Mesendoderm (in vitro differentiated cells): ENCODE measurements around the gene SNRK.
A peak's percentile ranks its signal among the peaks of the same experiment; 100 is the strongest.

Experiments used
- DNase-seq: peaks from one replicate; pipeline ENCODE4 v3.0.0; 2013
- H2AK5ac ChIP-seq: 2 replicates; pipeline ENCODE4 v1.6.1; 2013; ENCODE audit warnings: low read length, inconsistent platforms
- H2BK120ac ChIP-seq: 2 replicates; pipeline ENCODE4 v1.6.1; 2013; ENCODE audit warnings: low read depth, mild to moderate bottlenecking, low read length, moderate library complexity, mixed read lengths
- H2BK15ac ChIP-seq: replicated peaks from 2 replicates; pipeline ENCODE4 v1.6.1; 2013; ENCODE audit warnings: low read depth, mild to moderate bottlenecking, moderate library complexity
- H2BK5ac ChIP-seq: 2 replicates; pipeline ENCODE4 v1.6.1; 2013; ENCODE audit warnings: low read length, inconsistent platforms
- H3K18ac ChIP-seq: 2 replicates; pipeline ENCODE4 v1.6.1; 2013; ENCODE audit warnings: mild to moderate bottlenecking, low read length, mixed read lengths
- H3K23ac ChIP-seq: one replicate; pipeline ENCODE4 v1.6.1; 2013; ENCODE audit warnings: low read length
- H3K27ac ChIP-seq: 2 replicates; pipeline ENCODE4 v1.5.1; 2013; ENCODE audit warnings: low read depth, mild to moderate bottlenecking, inconsistent platforms, low read length, moderate library complexity
- H3K27me3 ChIP-seq: 2 replicates; pipeline ENCODE4 v1.6.1; 2013; ENCODE audit warnings: low read length, control low read depth, mild to moderate bottlenecking, inconsistent platforms; ENCODE audit not compliant: insufficient read depth, poor library complexity
- H3K36me3 ChIP-seq: 2 replicates; pipeline ENCODE4 v1.6.1; 2013; ENCODE audit warnings: low read length, inconsistent platforms; ENCODE audit not compliant: control insufficient read depth, insufficient read depth
- H3K4ac ChIP-seq: one replicate; pipeline ENCODE4 v1.6.1; 2013; ENCODE audit warnings: low read depth, mild to moderate bottlenecking, low read length, moderate library complexity
- H3K4me1 ChIP-seq: 2 replicates; pipeline ENCODE4 v1.6.1; 2013; ENCODE audit warnings: low read depth, low read length, inconsistent platforms; ENCODE audit not compliant: control insufficient read depth
- H3K4me2 ChIP-seq: 2 replicates; pipeline ENCODE4 v1.6.1; 2013; ENCODE audit warnings: low read length
- H3K4me3 ChIP-seq: 2 replicates; pipeline ENCODE4 v1.5.1; 2013; ENCODE audit warnings: mild to moderate bottlenecking, low read length
- H3K56ac ChIP-seq: one replicate; pipeline ENCODE4 v1.6.1; 2013; ENCODE audit warnings: low read length
- H3K79me1 ChIP-seq: 2 replicates; pipeline ENCODE4 v1.6.1; 2013; ENCODE audit warnings: low read length, inconsistent platforms
- H3K79me2 ChIP-seq: 2 replicates; pipeline ENCODE4 v1.6.1; 2013; ENCODE audit warnings: mild to moderate bottlenecking, low read length; ENCODE audit not compliant: control insufficient read depth, insufficient read depth
- H3K9ac ChIP-seq: 2 replicates; pipeline ENCODE4 v1.6.1; 2013; ENCODE audit warnings: low read length, inconsistent platforms
- H4K5ac ChIP-seq: one replicate; pipeline ENCODE4 v1.6.1; 2013; ENCODE audit warnings: low read length
- H4K8ac ChIP-seq: one replicate; pipeline ENCODE4 v1.6.1; 2013; ENCODE audit warnings: low read depth, mild to moderate bottlenecking, control low read depth, low read length, moderate library complexity
- WGBS: extraction: QIAGEN DNeasy Blood & Tissue Kit; methylation state at CpG from one replicate; pipeline ENCODE4 v1.1.7; 2013; ENCODE audit warnings: low lambda C conversion rate, missing lambda C conversion rate; ENCODE audit not compliant: insufficient coverage; ENCODE audit errors: extremely low coverage; 5-methylcytosine and 5-hydroxymethylcytosine counted together

The SNRK gene

DNA sequence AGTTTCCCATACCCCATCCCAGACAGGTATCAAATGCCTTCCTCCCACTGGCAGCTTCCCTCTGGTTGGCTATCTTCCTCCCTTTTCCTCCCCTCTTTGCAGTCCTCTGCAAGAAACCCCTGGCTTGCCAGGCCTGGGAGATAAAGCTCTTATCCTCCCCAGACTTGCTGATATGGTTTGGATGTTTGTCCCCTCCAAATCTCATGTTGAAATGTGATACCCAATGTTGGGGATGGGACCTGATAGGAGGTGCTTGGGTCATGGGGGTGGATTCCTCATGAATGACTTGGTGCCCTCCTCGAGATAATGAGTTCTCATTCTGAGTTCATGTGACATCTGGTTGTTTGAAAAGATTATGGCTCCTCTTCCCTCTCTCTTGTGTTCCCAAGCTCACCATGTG, 32.2 kb upstream of the SNRK start:
- H3K56ac ChIP-seq, result no peak overlapping the region
- H3K36me3 ChIP-seq, result no peaks in the 10 kb centered on the region

DNA sequence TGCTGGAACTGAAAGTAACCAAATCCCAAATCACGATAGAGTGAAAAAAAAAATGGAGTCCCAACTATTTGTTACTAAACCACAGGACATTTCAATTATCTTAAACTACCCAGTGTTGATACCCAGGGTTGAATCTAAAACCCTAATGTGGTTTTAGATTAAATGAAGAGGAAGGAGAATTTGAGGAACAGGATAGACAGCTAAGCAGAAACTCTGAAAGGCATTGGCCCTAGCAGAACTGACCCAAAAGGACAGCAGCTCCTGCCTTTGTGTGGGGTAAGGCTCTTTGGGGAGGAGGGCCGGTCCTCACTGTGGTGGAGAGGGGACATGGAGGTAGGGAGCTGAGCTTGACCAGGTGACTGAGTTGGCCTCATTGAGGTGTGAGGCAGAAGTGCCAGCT, 30.7 kb upstream of the SNRK start:
- no peaks in the 10 kb centered on the region for H3K27me3 ChIP-seq
- no peak overlapping the region for H4K8ac ChIP-seq
- H3K4me3 ChIP-seq, result no peak overlapping the region
- no peak overlapping the region for H3K4ac ChIP-seq
- H3K4me2 ChIP-seq, result no peak overlapping the region
- H3K79me2 ChIP-seq, result no peaks in the 10 kb centered on the region
- H3K27ac ChIP-seq, result no peak overlapping the region
- DNase-seq, result no peak
- H3K23ac ChIP-seq, result no peak overlapping the region
- no CpG with 5 or more reads among the region's 2 CpGs for WGBS
- H4K5ac ChIP-seq, result no peak overlapping the region
- H3K9ac ChIP-seq, result no peak overlapping the region
- peaks cover 2% of the 10 kb centered on the region for H3K4me1 ChIP-seq
- H2BK120ac ChIP-seq, result no peak overlapping the region
- no peak overlapping the region for H3K18ac ChIP-seq
- H3K79me1 ChIP-seq, result no peaks in the 10 kb centered on the region
- no peak overlapping the region for H3K56ac ChIP-seq
- H3K36me3 ChIP-seq, result no peaks in the 10 kb centered on the region
- no peak overlapping the region for H2BK15ac ChIP-seq
- H2AK5ac ChIP-seq, result no peak overlapping the region
- H2BK5ac ChIP-seq, result no peak overlapping the region

More for the DNA sequence above, 32.2 kb upstream of the SNRK start:
- Histone ChIP-seq H3K4me2 (no peak overlapping the region), H4K5ac (no peak overlapping the region), H3K18ac (no peak overlapping the region), H3K4ac (no peak overlapping the region), H2BK15ac (no peak overlapping the region), H3K4me3 (no peak overlapping the region), H2AK5ac (no peak overlapping the region), H3K79me2 (no peaks in the 10 kb centered on the region), H2BK5ac (no peak overlapping the region), H3K23ac (no peak overlapping the region), H3K9ac (no peak overlapping the region), H2BK120ac (no peak overlapping the region), H3K27ac (no peak overlapping the region), H3K27me3 (no peaks in the 10 kb centered on the region), H4K8ac (no peak overlapping the region), H3K4me1 (peaks cover 2% of the 10 kb centered on the region), H3K79me1 (no peaks in the 10 kb centered on the region)
- DNase-seq, result peak; percentile 90
- no CpG with 5 or more reads among the region's 1 CpG for WGBS

DNA sequence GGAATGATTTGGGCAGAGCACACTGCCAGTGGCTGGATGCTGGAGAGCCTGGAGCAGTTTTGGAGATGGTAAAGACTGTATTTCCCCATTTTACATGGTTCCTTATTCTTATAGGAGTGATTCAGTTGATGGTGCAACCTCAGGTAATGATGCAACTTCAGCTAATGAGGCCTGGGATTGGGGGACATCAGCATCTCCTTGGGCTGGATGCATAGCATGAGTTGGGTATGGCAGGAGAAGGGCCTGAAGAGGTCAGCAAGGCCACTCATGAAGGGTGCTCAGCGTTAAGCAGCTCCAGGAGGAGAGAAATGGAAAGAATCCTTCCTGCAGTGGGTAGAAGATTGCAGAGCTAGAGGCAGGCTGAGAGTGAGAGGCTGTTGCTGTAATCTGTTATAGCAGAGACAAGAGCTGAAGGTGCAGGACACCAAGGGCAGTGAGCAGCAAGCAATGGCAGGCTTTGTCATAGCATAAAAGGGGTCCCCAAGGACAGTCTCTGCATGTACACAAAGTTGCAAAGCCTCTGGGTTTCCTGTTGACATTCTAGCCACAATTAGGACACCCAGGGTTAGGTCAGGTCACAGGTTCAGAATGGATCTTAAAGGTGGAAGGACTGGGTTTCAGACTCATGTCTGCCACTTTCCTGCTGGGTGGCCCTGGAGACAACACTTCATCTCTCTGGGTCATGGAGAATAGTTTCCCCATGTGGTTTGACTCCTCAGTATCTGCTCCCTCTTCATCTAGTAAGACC, 29.5 kb upstream of the SNRK start:
- no peak overlapping the region for H3K4ac ChIP-seq
- H4K8ac ChIP-seq, result no peak overlapping the region
- no peak overlapping the region for H3K27ac ChIP-seq
- no peaks in the 10 kb centered on the region for H3K27me3 ChIP-seq
- H3K18ac ChIP-seq, result no peak overlapping the region
- no peaks in the 10 kb centered on the region for H3K79me1 ChIP-seq
- no peak overlapping the region for H3K23ac ChIP-seq
- H4K5ac ChIP-seq, result no peak overlapping the region
- H3K9ac ChIP-seq, result no peak overlapping the region
- WGBS, result no CpG with 5 or more reads among the region's 1 CpG
- H3K36me3 ChIP-seq, result no peaks in the 10 kb centered on the region
- H2BK120ac ChIP-seq, result no peak overlapping the region
- no peak overlapping the region for H3K4me2 ChIP-seq
- H2BK15ac ChIP-seq, result no peak overlapping the region
- H2BK5ac ChIP-seq, result no peak overlapping the region
- DNase-seq, result no peak
- H3K79me2 ChIP-seq, result no peaks in the 10 kb centered on the region
- no peak overlapping the region for H2AK5ac ChIP-seq
- H3K4me3 ChIP-seq, result no peak overlapping the region
- peaks cover 2% of the 10 kb centered on the region for H3K4me1 ChIP-seq
- H3K56ac ChIP-seq, result no peak overlapping the region

DNA sequence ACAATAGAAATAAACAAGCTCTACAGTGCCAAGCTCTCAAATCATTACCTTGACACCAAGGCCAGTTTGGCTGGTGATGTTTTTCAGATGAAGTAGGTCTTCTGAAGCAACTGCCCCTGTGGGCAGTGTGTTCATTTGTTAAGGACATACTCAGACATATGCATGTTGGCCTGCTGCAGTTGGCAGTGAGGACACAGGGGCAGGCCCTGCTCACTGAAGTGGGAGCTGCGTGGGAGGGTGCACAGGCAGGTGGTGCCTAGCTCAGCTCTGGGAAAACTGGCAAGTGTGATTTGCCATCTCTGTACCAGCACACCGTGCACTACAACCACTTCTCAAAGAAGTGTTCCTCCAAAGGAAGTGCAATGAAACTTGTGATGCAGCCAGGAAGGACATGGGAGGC, 28.5 kb upstream of the SNRK start:
- DNase-seq, result no peak
- no peak overlapping the region for H4K8ac ChIP-seq
- no peak overlapping the region for H3K18ac ChIP-seq
- no peak overlapping the region for H4K5ac ChIP-seq
- no CpG with 5 or more reads among the region's 2 CpGs for WGBS
- no peak overlapping the region for H3K4me3 ChIP-seq
- no peaks in the 10 kb centered on the region for H3K36me3 ChIP-seq
- H3K56ac ChIP-seq, result no peak overlapping the region
- no peak overlapping the region for H3K4ac ChIP-seq
- H3K4me1 ChIP-seq, result peaks cover 2% of the 10 kb centered on the region
- no peak overlapping the region for H2BK120ac ChIP-seq
- H3K23ac ChIP-seq, result no peak overlapping the region
- H3K79me2 ChIP-seq, result no peaks in the 10 kb centered on the region
- no peak overlapping the region for H2AK5ac ChIP-seq
- no peak overlapping the region for H2BK15ac ChIP-seq
- no peak overlapping the region for H3K9ac ChIP-seq
- no peak overlapping the region for H3K4me2 ChIP-seq
- no peaks in the 10 kb centered on the region for H3K27me3 ChIP-seq
- H2BK5ac ChIP-seq, result no peak overlapping the region
- no peaks in the 10 kb centered on the region for H3K79me1 ChIP-seq
- H3K27ac ChIP-seq, result no peak overlapping the region

DNA sequence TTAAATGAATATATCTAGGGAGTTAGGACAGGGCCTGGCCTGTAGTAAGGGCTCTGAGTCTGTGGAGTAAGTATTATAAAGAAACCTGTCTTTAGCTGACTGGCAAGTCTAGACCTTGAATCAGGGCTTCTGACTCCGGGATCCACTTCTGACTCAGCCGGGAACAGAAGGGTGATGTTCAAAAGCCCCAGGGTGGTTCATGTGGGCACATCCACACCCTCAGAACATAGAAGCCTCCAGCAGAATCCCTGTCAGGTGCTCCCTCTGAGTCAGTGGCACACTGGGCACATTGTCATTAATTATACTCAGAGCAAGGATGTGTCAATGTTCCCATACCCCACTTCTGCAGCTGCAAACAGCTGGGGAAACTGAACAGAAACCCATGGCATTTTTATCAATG, 26.7 kb upstream of the SNRK start:
- H2BK120ac ChIP-seq, result no peak overlapping the region
- WGBS, result no CpG with 5 or more reads among the region's 2 CpGs
- H3K18ac ChIP-seq, result no peak overlapping the region
- H3K23ac ChIP-seq, result no peak overlapping the region
- H4K5ac ChIP-seq, result no peak overlapping the region
- no peaks in the 10 kb centered on the region for H3K36me3 ChIP-seq
- no peak for DNase-seq
- H3K9ac ChIP-seq, result no peak overlapping the region
- H2BK5ac ChIP-seq, result no peak overlapping the region
- no peak overlapping the region for H3K4me2 ChIP-seq
- no peaks in the 10 kb centered on the region for H3K79me2 ChIP-seq
- H2BK15ac ChIP-seq, result no peak overlapping the region
- no peaks in the 10 kb centered on the region for H3K4me1 ChIP-seq
- H4K8ac ChIP-seq, result no peak overlapping the region
- H3K27me3 ChIP-seq, result no peaks in the 10 kb centered on the region
- no peak overlapping the region for H2AK5ac ChIP-seq
- H3K27ac ChIP-seq, result no peak overlapping the region
- H3K4ac ChIP-seq, result no peak overlapping the region
- no peak overlapping the region for H3K56ac ChIP-seq
- no peaks in the 10 kb centered on the region for H3K79me1 ChIP-seq
- H3K4me3 ChIP-seq, result no peak overlapping the region

DNA sequence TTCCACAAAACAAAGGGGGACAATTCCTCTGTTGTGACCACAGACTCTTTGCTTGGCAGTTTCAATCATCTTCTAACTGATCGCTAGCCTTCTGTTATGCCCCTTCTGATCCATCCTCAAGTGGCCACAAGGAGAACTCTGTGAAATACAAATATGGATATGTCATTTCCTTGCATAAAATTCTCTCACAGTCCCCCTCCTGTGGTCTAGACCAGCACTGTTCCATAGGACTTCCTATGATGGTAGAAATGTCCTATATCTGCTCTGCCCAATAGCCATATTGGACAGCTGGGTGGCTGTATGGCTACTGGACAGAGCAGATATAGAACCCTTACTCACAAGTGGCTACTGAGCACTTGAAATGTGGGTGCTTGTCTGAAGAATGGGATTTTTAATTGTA, 25.9 kb upstream of the SNRK start:
- WGBS, result no CpG with 5 or more reads among the region's 1 CpG

More for the DNA sequence above, 25.9 kb upstream of the SNRK start:
- Histone ChIP-seq H3K27ac (no peak overlapping the region), H3K4ac (no peak overlapping the region), H3K18ac (no peak overlapping the region), H2BK5ac (no peak overlapping the region), H4K8ac (no peak overlapping the region), H2BK120ac (no peak overlapping the region), H4K5ac (no peak overlapping the region), H2AK5ac (no peak overlapping the region), H2BK15ac (no peak overlapping the region), H3K23ac (no peak overlapping the region), H3K79me2 (no peaks in the 10 kb centered on the region), H3K56ac (no peak overlapping the region), H3K9ac (no peak overlapping the region), H3K4me2 (no peak overlapping the region), H3K36me3 (no peaks in the 10 kb centered on the region), H3K27me3 (no peaks in the 10 kb centered on the region), H3K4me1 (no peaks in the 10 kb centered on the region), H3K79me1 (no peaks in the 10 kb centered on the region), H3K4me3 (no peak overlapping the region)
- no peak for DNase-seq
